Fibroblast of pulmonary artery (primary cell): ENCODE data around the gene CYP3A4.
"Not testable (repeated sequence)": the region's sequence is repeated elsewhere in the genome, so short reads cannot be mapped to it uniquely, and the experiment has no call there.

Experiments used
- DNase-seq: peaks from one replicate; pipeline ENCODE4 v3.0.0-alpha.2; 2010; ENCODE audit warnings: low read depth
- H3K4me3 ChIP-seq: replicated peaks from 2 replicates; pipeline ENCODE4 v1.5.1; 2011; ENCODE audit warnings: low read depth, mild to moderate bottlenecking, control low read depth, low read length, moderate library complexity
- CTCF ChIP-seq: IDR thresholded peaks from 2 replicates; pipeline ENCODE4 v1.5.1; 2011; ENCODE audit warnings: mild to moderate bottlenecking, control low read depth, low read length, inconsistent platforms; ENCODE audit errors: missing control alignments

The CYP3A4 gene

GRCh38 chr7:99806839-99807478 lies 23.0 kb upstream of the CYP3A4 start:
- H3K4me3 ChIP-seq = no peak overlapping the region
- TF ChIP-seq CTCF = no peak
- DNase-seq = no peak

GRCh38 chr7:99805641-99806040 lies 21.7 kb upstream of the CYP3A4 start:
- DNase-seq = no peak
- no peak for TF ChIP-seq CTCF
- H3K4me3 ChIP-seq = no peak overlapping the region

GRCh38 chr7:99803118-99803517 lies 19.1 kb upstream of the CYP3A4 start:
- not testable (repeated sequence) for DNase-seq, H3K4me3 ChIP-seq

GRCh38 chr7:99801407-99801806 lies 17.4 kb upstream of the CYP3A4 start:
- H3K4me3 ChIP-seq, DNase-seq: not testable (repeated sequence)

GRCh38 chr7:99798972-99799371 lies 15.0 kb upstream of the CYP3A4 start:
- H3K4me3 ChIP-seq = no peak overlapping the region
- TF ChIP-seq CTCF = no peak
- no peak for DNase-seq

GRCh38 chr7:99795864-99796263 lies 11.9 kb upstream of the CYP3A4 start:
- not testable (repeated sequence) for DNase-seq, H3K4me3 ChIP-seq

- H3K4me3 ChIP-seq = no peak overlapping the region
- no peak for TF ChIP-seq CTCF
- peak; percentile 1 for DNase-seq
Measured at GRCh38 chr7:99794585-99795502, 10.9 kb upstream of the CYP3A4 start.

GRCh38 chr7:99793443-99793842 lies 9.5 kb upstream of the CYP3A4 start:
- TF ChIP-seq CTCF = no peak
- DNase-seq = no peak
- no peak overlapping the region for H3K4me3 ChIP-seq
